ENCODE measurements around the gene CDCA5.

- TF ChIP-seq CTCF (conservative IDR thresholded peaks at IDR 0.05; ENCODE audit: low read length): no peak
- TF ChIP-seq EZH2phosphoT487 (IDR thresholded peaks at IDR 0.05; ENCODE audit: borderline replicate concordance): no peak
These were observed 40.8 kb upstream of the CDCA5 start for GRCh38 chr11:65124480-65125196.

All from Loucy (cell line).